Endometrial microvascular endothelial cells (primary cell): ENCODE data around the gene GATA1. TPM values are rescaled to one million over a fixed set of nuclear protein-coding genes. Genes with fewer than 3 reads are reported as not detected.
"Not testable (repeated sequence)": the region's sequence is repeated elsewhere in the genome, so short reads cannot be mapped to it uniquely, and the experiment has no call there.

Source experiments
- in situ Hi-C: cut with HindIII; loops from 2 replicates; pipeline ENCODE4 v1.10.0; 2017; ENCODE audit warnings: low sequenced_read_pairs, low pct_unique_long_range_greater_than_20kb; ENCODE audit errors: inconsistent ontology term
- total RNA-seq: library from RNA; depleted of rRNA; stranded (reverse); fragments of >200 nt; gene quantifications from one replicate; pipeline ENCODE4 v1.2.3, GENCODE V29; 2015; ENCODE audit errors: inconsistent ontology term

Gene GATA1
- total RNA-seq, 1 donor from 2014 or later, result not detected

GRCh38 chrX:48801280-48802088 lies 15.1 kb downstream of the GATA1 start, which contains the start of gene HDAC6:
Gene HDAC6 (plus strand): TSS chrX:48802067. CDS start chrX:48802693, 626 bp downstream.
- in situ Hi-C loops, result no loop called here

GRCh38 chrX:48802089-48802904 lies 15.9 kb downstream of the GATA1 start:
- in situ Hi-C loops, result no loop called here

- in situ Hi-C loops, result no loop called here
Measured at GRCh38 chrX:48802905-48803200, 16.5 kb downstream of the GATA1 start.

GRCh38 chrX:48806081-48806480 lies 19.7 kb downstream of the GATA1 start:
- in situ Hi-C loops, result no loop called here

GRCh38 chrX:48813644-48814043 lies 27.3 kb downstream of the GATA1 start:
- in situ Hi-C loops, result no loop called here

GRCh38 chrX:48814722-48815121 lies 28.3 kb downstream of the GATA1 start:
- in situ Hi-C loops, result no loop called here

GRCh38 chrX:48815266-48815665 lies 28.9 kb downstream of the GATA1 start:
- in situ Hi-C loops, result no loop called here

GRCh38 chrX:48816014-48816810 lies 29.8 kb downstream of the GATA1 start:
- in situ Hi-C loops, result no loop called here

- in situ Hi-C loops, result no loop called here
Measured at GRCh38 chrX:48818098-48818497, 31.7 kb downstream of the GATA1 start.

GRCh38 chrX:48818866-48819265 lies 32.5 kb downstream of the GATA1 start:
- in situ Hi-C loops, result no loop called here

GRCh38 chrX:48819394-48819793 lies 33.0 kb downstream of the GATA1 start:
- in situ Hi-C loops, result not testable (repeated sequence)

GRCh38 chrX:48823053-48823452 lies 36.7 kb downstream of the GATA1 start:
- in situ Hi-C loops, result no loop called here

- in situ Hi-C loops, result no loop called here
Measured at GRCh38 chrX:48824066-48824465, 37.7 kb downstream of the GATA1 start.

GRCh38 chrX:48826135-48826875 lies 39.9 kb downstream of the GATA1 start, which contains the start of gene ERAS:
Gene ERAS (plus strand): TSS chrX:48826513. CDS start chrX:48829124, 2,611 bp downstream.
- in situ Hi-C loops, result no loop called here

GRCh38 chrX:48826876-48827653 lies 40.7 kb downstream of the GATA1 start:
- in situ Hi-C loops, result no loop called here

GRCh38 chrX:48827654-48827968 lies 41.2 kb downstream of the GATA1 start:
- in situ Hi-C loops, result no loop called here

GRCh38 chrX:48829016-48829735 lies 42.8 kb downstream of the GATA1 start:
- in situ Hi-C loops, result no loop called here
